Umbilical cord (tissue), 2 donors: ENCODE measurements around the gene AZU1. TPM values are rescaled to one million over a fixed set of nuclear protein-coding genes. Genes with fewer than 3 reads are reported as not detected.
"Not testable (repeated sequence)": the region's sequence is repeated elsewhere in the genome, so short reads cannot be mapped to it uniquely, and the experiment has no call there.

Experiments used
- DNase-seq: peaks from one replicate; pipeline ENCODE4 v3.0.0-alpha.2; 2015; ENCODE audit warnings: low spot score
- total RNA-seq: library from RNA; depleted of rRNA; stranded (reverse); fragments of >200 nt; gene quantifications from one replicate; pipeline ENCODE4 v1.2.3, GENCODE V29; 2014; ENCODE audit warnings: low replicate concordance; ENCODE audit not compliant: insufficient read depth

AZU1 gene
- total RNA-seq, 1 donor from 2014 or later = not detected

DNA sequence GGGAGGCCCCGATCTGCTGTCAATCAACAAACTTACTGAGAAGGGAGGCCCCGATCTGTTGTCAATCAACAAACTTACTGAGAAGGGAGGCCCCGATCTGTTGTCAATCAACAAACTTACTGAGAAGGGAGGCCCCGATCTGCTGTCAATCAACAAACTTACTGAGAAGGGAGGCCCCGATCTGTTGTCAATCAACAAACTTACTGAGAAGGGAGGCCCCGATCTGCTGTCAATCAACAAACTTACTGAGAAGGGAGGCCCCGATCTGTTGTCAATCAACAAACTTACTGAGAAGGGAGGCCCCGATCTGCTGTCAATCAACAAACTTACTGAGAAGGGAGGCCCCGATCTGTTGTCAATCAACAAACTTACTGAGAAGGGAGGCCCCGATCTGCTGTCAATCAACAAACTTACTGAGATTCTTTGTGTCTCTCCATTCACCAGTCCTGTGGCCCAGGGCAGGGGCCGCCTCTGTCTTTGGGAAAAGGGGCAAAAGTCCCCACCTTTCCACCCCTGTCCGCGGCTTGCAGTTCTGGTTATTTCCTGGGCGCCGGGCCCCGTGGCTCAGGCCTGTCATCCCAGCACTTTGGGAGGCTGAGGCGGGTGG is 26.1 kb downstream of the AZU1 start:
- not testable (repeated sequence) for DNase-seq

- DNase-seq = no peak
Measured at GRCh38 chr19:854549-854948, 26.9 kb downstream of the AZU1 start.

- DNase-seq = no peak
Measured at GRCh38 chr19:855142-855541, 27.5 kb downstream of the AZU1 start.

- no peak for DNase-seq
Measured at GRCh38 chr19:855566-856120, 28.0 kb downstream of the AZU1 start.

- no peak for DNase-seq
Measured at GRCh38 chr19:858284-858683, 30.6 kb downstream of the AZU1 start.

GRCh38 chr19:858868-859843 is 31.5 kb downstream of the AZU1 start, which contains the start of gene CFD:
Gene CFD, plus strand, starts transcription at chr19:859664. Its CDS starts 26 bp downstream, at chr19:859690.
- DNase-seq = peak; percentile 33

GRCh38 chr19:861141-861755 is 33.6 kb downstream of the AZU1 start:
- no peak for DNase-seq

GRCh38 chr19:861756-862580 is 34.3 kb downstream of the AZU1 start:
- no peak for DNase-seq

DNA sequence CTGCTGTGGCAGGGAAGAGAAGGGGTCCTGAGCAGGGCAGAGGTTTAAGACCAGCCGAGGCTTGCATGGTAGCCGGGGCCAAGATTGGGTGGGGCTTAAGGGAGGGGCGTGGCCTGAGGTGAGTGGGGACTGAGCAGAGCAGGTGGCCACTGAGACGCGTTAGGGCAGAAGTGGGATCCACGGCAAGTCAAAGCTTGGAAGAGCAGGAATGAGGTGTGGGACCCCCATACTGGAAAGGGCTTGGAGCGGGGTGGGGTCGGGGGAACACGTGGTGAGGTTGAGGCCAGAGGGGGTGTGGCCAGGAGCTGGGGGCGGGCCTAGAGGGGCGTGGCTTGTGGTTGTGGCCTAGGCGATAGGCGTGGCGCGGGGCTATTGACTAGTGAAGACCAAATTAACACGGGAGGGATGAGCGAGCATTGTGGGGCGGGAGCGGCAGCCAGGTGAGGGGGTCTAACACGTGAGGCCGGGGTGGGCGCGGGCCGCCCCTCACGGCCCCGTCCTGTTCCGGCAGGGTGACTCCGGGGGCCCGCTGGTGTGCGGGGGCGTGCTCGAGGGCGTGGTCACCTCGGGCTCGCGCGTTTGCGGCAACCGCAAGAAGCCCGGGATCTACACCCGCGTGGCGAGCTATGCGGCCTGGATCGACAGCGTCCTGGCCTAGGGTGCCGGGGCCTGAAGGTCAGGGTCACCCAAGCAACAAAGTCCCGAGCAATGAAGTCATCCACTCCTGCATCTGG is 35.1 kb downstream of the AZU1 start:
- no peak for DNase-seq

DNA sequence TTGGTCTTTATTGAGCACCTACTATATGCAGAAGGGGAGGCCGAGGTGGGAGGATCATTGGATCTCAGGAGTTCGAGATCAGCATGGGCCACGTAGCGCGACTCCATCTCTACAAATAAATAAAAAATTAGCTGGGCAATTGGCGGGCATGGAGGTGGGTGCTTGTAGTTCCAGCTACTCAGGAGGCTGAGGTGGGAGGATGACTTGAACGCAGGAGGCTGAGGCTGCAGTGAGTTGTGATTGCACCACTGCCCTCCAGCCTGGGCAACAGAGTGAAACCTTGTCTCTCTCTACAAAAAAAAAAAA is 35.6 kb downstream of the AZU1 start:
- no peak for DNase-seq

DNA sequence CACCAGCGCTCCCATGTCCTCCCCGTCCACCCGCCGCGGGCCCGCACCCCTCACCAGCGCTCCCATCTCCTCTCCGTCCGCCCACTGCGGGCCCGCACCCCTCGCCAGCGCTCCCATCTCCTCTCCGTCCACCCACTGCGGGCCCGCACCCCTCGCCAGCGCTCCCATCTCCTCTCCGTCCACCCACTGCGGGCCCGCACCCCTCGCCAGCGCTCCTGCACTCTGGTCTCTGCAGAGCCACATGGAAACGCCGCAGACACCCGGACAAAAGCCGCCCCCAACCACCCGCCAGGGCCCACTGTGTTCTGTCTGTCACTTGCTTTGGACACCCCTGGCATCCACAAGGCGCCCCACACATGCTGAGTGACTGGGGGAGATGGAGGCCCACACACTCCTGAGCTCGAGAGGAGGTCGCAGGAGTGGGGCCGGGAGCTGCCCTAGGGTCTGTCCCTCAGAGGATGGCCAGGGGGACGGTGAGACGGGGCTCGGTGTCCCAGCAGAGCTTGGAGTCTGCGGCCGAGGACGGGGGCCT is 39.2 kb downstream of the AZU1 start:
- no peak for DNase-seq

GRCh38 chr19:867301-867793 is 39.7 kb downstream of the AZU1 start:
- no peak for DNase-seq

DNA sequence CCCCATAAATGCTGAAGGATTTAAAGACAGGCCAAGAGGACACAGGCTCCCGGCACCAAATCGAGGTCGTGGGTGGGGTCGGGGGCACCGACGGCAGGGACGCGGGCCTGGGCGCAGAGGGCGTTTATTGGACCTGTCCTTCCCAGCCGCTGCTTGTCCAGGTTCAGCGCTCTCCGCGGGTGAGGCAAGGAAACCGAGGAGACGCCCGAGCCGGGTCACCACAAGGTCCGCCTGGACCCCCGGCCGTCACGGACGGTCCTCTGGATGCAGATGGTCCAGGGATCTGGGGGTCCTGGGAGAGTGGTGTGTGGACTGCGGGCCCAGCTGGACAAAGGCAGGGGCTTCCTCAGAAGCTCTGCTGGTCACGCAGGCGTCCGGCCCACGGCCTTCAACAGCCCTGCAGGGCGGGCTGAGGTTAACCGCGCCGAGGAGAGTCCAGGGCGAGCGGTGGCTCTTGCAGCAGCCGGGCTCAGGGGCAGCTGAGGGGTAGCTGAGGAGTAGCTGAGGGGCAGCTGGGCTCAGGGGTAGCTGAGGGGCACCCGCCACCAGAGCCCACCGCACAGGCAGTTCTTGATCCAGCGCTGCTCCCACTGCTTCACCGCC is 40.3 kb downstream of the AZU1 start:
- no peak for DNase-seq

- no peak for DNase-seq
Measured at GRCh38 chr19:868458-869244, 41.0 kb downstream of the AZU1 start.

GRCh38 chr19:869245-870177 is 41.9 kb downstream of the AZU1 start:
- DNase-seq = peak; percentile 72

DNA sequence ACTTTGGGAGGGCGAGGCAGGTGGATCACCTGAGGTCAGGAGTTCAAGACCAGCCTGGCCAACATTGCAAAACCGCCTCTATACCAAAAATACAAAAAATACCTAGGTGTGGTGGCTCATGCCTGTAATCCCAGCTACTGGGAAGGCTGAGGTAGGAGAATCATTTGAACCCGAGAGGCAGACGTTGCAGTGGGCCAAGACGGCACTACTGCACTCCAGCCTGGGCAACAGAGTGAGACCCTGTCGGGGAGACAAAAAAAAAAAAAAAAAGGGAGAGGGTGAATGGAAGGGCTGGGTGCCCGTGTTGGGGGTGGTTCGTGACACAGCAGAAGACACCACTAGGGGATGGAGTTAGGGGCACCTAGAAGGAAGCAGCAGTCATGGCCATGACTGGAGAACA is 42.7 kb downstream of the AZU1 start:
- no peak for DNase-seq

DNA sequence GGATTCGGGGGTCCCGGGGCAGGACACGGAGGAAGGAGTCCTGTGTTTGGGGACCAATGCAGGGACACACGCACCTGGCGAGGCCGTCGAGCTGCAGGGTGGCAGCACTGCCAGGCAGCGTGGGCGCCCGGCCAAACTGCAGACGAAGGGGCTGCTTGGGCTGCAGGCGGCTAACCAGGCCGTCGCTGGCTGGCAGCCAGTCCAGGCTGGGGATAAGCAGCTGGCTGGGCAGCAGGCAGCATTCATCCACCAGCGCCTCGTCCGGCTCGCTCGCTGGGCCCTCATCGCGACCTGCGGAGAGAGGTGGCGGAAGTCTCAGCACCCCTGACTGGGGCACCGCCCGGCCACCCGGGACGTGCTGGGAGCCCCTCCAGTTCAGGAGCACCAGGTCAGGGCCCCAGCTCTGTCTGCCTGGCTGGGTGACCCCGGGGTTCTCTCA is 43.3 kb downstream of the AZU1 start:
- no peak for DNase-seq
